Endothelial cell of umbilical vein (primary cell): ENCODE measurements around the gene N4BP2. TPM values are rescaled to one million over a fixed set of nuclear protein-coding genes. Genes with fewer than 3 reads are reported as not detected.

ENCODE experiments used
- BruUV-seq: library from RNA; stranded (reverse); fragments of 400-500 nt; replicated peaks from 2 replicates; lab custom pipeline; 2021; lab: Mats Ljungman, UMichigan
- CTCF ChIA-PET: fragments of 300-600, 350-600 bp; sonication (Branson Sonifier 250); formaldehyde crosslinking; loops from one replicate; lab custom pipeline; 2021; ENCODE audit warnings: antibody characterized with exemption, inconsistent platforms; lab: Charles Lee
- POLR2A ChIA-PET: fragments of 300-600, 350-600 bp; sonication (Branson Sonifier 250); formaldehyde crosslinking; loops from one replicate; lab custom pipeline; 2021; ENCODE audit warnings: antibody characterized with exemption, inconsistent platforms; lab: Charles Lee
- DNase-seq: peaks from one replicate; pipeline ENCODE4 v3.0.0-alpha.2; 2011; ENCODE audit warnings: low read depth, low spot score
- FAIRE-seq: peaks from 2 replicates; lab custom pipeline; 2011; peaks lifted over from hg19 to GRCh38; lab: Jason Lieb, UNC
- H2AFZ ChIP-seq: 2 replicates; pipeline ENCODE4 v1.6.0; 2012; ENCODE audit warnings: low read depth, low read length, control low read depth, inconsistent platforms
- H3K27ac ChIP-seq: 2 replicates; pipeline ENCODE4 v1.5.1; 2011; ENCODE audit warnings: low read depth, mild to moderate bottlenecking, control low read depth, low read length, moderate library complexity; ENCODE audit not compliant: insufficient read depth
- H3K27me3 ChIP-seq, 2 experiments: 2 replicates each; pipeline versions ENCODE4 v1.6.0 to v1.6.1; 2011; ENCODE audit warnings: low read length in 2 of 2, mixed read lengths in 1 of 2; ENCODE audit not compliant: control insufficient read depth in 2 of 2, insufficient read depth in 2 of 2
- H3K36me3 ChIP-seq, 2 experiments: 2 replicates in 1 of 2; 3 replicates in 1 of 2; pipeline ENCODE4 v1.5.1; 2011; ENCODE audit warnings: low read length in 2 of 2, mild to moderate bottlenecking in 1 of 2, moderate library complexity in 1 of 2; ENCODE audit not compliant: control insufficient read depth in 2 of 2, insufficient read depth in 2 of 2; ENCODE audit errors: extremely low read depth in 1 of 2
- H3K4me1 ChIP-seq: 3 replicates; pipeline ENCODE4 v1.5.1; 2011; ENCODE audit warnings: mild to moderate bottlenecking, low read length; ENCODE audit not compliant: control insufficient read depth, insufficient read depth; ENCODE audit errors: extremely low read depth
- H3K4me2 ChIP-seq: 2 replicates; pipeline ENCODE4 v1.6.1; 2011; ENCODE audit warnings: low read length, control low read depth, mixed read lengths; ENCODE audit not compliant: insufficient read depth
- H3K4me3 ChIP-seq, 3 experiments: fragments of 200-600 bp in 1 of 3; sonication (generic), shearing (Covaris generic) in 1 of 3; replicated peaks in 1 of 3; 2 replicates each; pipeline ENCODE4 v1.5.1; 2011 to 2016; ENCODE audit warnings: control low read depth in 3 of 3, low read length in 3 of 3, mild to moderate bottlenecking in 2 of 3, inconsistent platforms in 1 of 3, low read depth in 1 of 3, moderate library complexity in 1 of 3; ENCODE audit not compliant: insufficient read depth in 1 of 3
- H3K79me2 ChIP-seq: 2 replicates; pipeline ENCODE4 v1.6.0; 2012; ENCODE audit warnings: low read length, inconsistent platforms; ENCODE audit not compliant: control insufficient read depth, insufficient read depth
- H3K9ac ChIP-seq: replicated peaks from 2 replicates; pipeline ENCODE3; 2011; ENCODE audit warnings: low read length, control low read depth; ENCODE audit not compliant: insufficient read depth; ENCODE audit errors: extremely low read depth
- H3K9me1 ChIP-seq: replicated peaks from 3 replicates; pipeline ENCODE4 v1.6.0; 2011; ENCODE audit warnings: mild to moderate bottlenecking, low read length; ENCODE audit not compliant: control insufficient read depth, insufficient read depth; ENCODE audit errors: extremely low read depth
- H3K9me3 ChIP-seq: replicated peaks from 2 replicates; pipeline ENCODE4 v1.5.1; 2012; ENCODE audit warnings: low read length, inconsistent platforms; ENCODE audit not compliant: control insufficient read depth, insufficient read depth
- H4K20me1 ChIP-seq: replicated peaks from 2 replicates; pipeline ENCODE3; 2011; ENCODE audit warnings: mild to moderate bottlenecking, low read length; ENCODE audit not compliant: control insufficient read depth, insufficient read depth; ENCODE audit errors: extremely low read depth
- EZH2 ChIP-seq: IDR thresholded peaks from 2 replicates; pipeline ENCODE4 v1.6.1; 2012; ENCODE audit warnings: borderline replicate concordance, low read depth, mild to moderate bottlenecking, moderate library complexity, low read length, inconsistent platforms; ENCODE audit not compliant: severe bottlenecking
- FOS ChIP-seq: IDR thresholded peaks from 2 replicates; pipeline ENCODE4 v1.6.1; 2011; ENCODE audit warnings: mild to moderate bottlenecking, low read length, moderate library complexity, borderline replicate concordance; ENCODE audit not compliant: insufficient read depth
- GATA2 ChIP-seq: IDR thresholded peaks from 2 replicates; pipeline ENCODE4 v1.7.0; 2011; ENCODE audit warnings: low read depth, mild to moderate bottlenecking, moderate library complexity, mixed read lengths, low read length; ENCODE audit not compliant: insufficient read length, insufficient read depth
- JUN ChIP-seq: IDR thresholded peaks from 2 replicates; pipeline ENCODE4 v1.6.1; 2011; ENCODE audit warnings: borderline replicate concordance, low read depth; ENCODE audit not compliant: insufficient read length, insufficient read depth
- MYC ChIP-seq: IDR thresholded peaks from one replicate; pipeline ENCODE4 v1.6.1; 2011; ENCODE audit warnings: mild to moderate bottlenecking, low read depth, low read length
- POLR2A ChIP-seq: IDR thresholded peaks from 2 replicates; pipeline ENCODE4 v1.6.1; 2012; ENCODE audit warnings: low read depth, mild to moderate bottlenecking, control low read depth, low read length
- POLR2AphosphoS5 ChIP-seq: IDR thresholded peaks from 2 replicates; pipeline ENCODE4 v1.6.1; 2012; ENCODE audit warnings: low read depth, mild to moderate bottlenecking, control low read depth, low read length, moderate library complexity; ENCODE audit not compliant: insufficient read depth
- dilution Hi-C: fragments of 300-500 bp; cut with MboI; formaldehyde crosslinking; loops from one replicate; pipeline ENCODE4 v1.15.0; 2019; ENCODE audit warnings: low sequenced_read_pairs; ENCODE audit not compliant: extremely low pct_ligation_motif_present
- intact Hi-C: fragments of 100-400 bp; cut with micrococcal nuclease; formaldehyde crosslinking; loops from one replicate; pipeline ENCODE4 v1.10.0; 2022
- polyA plus RNA-seq, 4 experiments: library from polyadenylated mRNA; depleted of rRNA in 3 of 4; stranded (reverse) in 3 of 4; unstranded in 1 of 4; fragments of >200 nt; gene quantifications; 2 replicates each; pipeline versions ENCODE4 v1.2.1 to v1.2.3, GENCODE V29; 2011 to 2012; ENCODE audit warnings: missing spikeins in 1 of 4
- total RNA-seq: library from RNA; stranded (reverse); gene quantifications from 2 replicates; pipeline ENCODE4 v1.2.3, GENCODE V29; 2021
- TF ChIP-seq, protein P1 (sequence below), 2 donors: IDR thresholded peaks; 1 replicate in 1 of 2; 2 replicates in 1 of 2; pipeline ENCODE4 v1.5.1; 2011; ENCODE audit warnings: low read length in 2 of 2, mild to moderate bottlenecking in 2 of 2, moderate library complexity in 2 of 2, control low read depth in 1 of 2, inconsistent platforms in 1 of 2, low read depth in 1 of 2; ENCODE audit not compliant: insufficient read depth in 1 of 2; ENCODE audit errors: extremely low read depth in 1 of 2
- TF ChIP-seq, protein P2 (sequence below): IDR thresholded peaks from 2 replicates; pipeline ENCODE4 v1.6.1; 2011; ENCODE audit not compliant: insufficient read depth, insufficient read length

The N4BP2 gene
- total and polyA plus RNA-seq, 2 donors (not counting 3 experiments of a cell fraction or from before 2014, with no cell fraction given), result 0.87 to 6.9 TPM

DNA sequence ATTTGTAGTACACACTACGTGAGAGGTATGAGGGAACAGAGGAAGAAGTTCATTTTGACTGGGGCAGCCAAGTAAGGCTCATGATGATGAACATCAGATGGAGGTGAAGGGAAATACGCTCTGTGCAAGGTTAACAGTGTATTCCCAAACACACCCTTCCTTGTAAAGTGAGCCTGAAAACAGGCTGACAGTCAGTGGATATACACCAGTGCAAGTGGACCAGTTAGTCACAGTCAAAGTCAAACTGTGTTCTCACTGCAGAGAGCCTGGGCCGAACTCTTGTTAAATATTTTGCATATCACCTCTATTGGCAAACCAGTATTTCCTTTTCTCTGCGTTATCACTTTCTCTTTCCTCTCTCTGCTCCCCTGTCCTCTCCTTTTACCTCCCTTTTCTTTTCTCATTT lies 116.8 kb downstream of the N4BP2 start:
- no peak overlapping the region for H3K4me2 ChIP-seq
- peak overlapping the region; percentile 26 for H2AFZ ChIP-seq
- DNase-seq, result no peak
- no peaks in the 10 kb centered on the region for H4K20me1 ChIP-seq
- CTCF ChIA-PET, result no interaction called here
- TF ChIP-seq JUN (no peak), FOS (no peak), GATA2 (no peak), POLR2AphosphoS5 (no peak), POLR2A (no peak), EZH2 (no peak), MYC (no peak)
- TF ChIP-seq, protein P1, sequence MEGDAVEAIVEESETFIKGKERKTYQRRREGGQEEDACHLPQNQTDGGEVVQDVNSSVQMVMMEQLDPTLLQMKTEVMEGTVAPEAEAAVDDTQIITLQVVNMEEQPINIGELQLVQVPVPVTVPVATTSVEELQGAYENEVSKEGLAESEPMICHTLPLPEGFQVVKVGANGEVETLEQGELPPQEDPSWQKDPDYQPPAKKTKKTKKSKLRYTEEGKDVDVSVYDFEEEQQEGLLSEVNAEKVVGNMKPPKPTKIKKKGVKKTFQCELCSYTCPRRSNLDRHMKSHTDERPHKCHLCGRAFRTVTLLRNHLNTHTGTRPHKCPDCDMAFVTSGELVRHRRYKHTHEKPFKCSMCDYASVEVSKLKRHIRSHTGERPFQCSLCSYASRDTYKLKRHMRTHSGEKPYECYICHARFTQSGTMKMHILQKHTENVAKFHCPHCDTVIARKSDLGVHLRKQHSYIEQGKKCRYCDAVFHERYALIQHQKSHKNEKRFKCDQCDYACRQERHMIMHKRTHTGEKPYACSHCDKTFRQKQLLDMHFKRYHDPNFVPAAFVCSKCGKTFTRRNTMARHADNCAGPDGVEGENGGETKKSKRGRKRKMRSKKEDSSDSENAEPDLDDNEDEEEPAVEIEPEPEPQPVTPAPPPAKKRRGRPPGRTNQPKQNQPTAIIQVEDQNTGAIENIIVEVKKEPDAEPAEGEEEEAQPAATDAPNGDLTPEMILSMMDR (IDR thresholded peaks at IDR 0.05; ENCODE audit: extremely low read depth in 1 of 2, insufficient read depth in 1 of 2, low read depth in 1 of 2, low read length in 2 of 2), result no peak
- TF ChIP-seq, protein P2, sequence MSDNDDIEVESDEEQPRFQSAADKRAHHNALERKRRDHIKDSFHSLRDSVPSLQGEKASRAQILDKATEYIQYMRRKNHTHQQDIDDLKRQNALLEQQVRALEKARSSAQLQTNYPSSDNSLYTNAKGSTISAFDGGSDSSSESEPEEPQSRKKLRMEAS, result no peak
- H3K79me2 ChIP-seq, result no peaks in the 10 kb centered on the region
- no peaks in the 10 kb centered on the region for H3K9me3 ChIP-seq
- H3K27me3 ChIP-seq, result no peaks in the 10 kb centered on the region
- H3K9ac ChIP-seq, result no peak overlapping the region
- no peak overlapping the region for H3K27ac ChIP-seq
- H3K36me3 ChIP-seq, result no peaks in the 10 kb centered on the region
- peak; percentile 15 for FAIRE-seq
- H3K9me1 ChIP-seq, result no peaks in the 10 kb centered on the region
- no peak overlapping the region for H3K4me3 ChIP-seq
- POLR2A ChIA-PET, result no interaction called here
- dilution Hi-C loops, result no loop called here
- no peaks in the 10 kb centered on the region for H3K4me1 ChIP-seq
- intact Hi-C loops, result no loop called here
- BruUV-seq, result no TSS peak
